ENCODE measurements around the gene BRDT.

BRDT gene

GRCh38 chr1:91949356-91949699 is at the start of gene BRDT:
BRDT (plus strand) TSS chr1:91949401; CDS start chr1:91962755, 13,354 bp downstream.
- Histone ChIP-seq H3K9ac (ENCODE audit: insufficient read length) (no peak within 1 kb of the TSS), H3K4me3 (no peak within 1 kb of the TSS), H3K27ac (no peak within 1 kb of the TSS), H3K9me3 (ENCODE audit: low read depth, low read length) (no peaks in the 10 kb centered on the region), H3K36me3 (ENCODE audit: insufficient read depth, low read length) (no peaks in the 10 kb centered on the region)
- TF ChIP-seq POLR2AphosphoS5 (IDR thresholded peaks at IDR 0.05; ENCODE audit: borderline replicate concordance, low read depth, low read length) (no peak), EZH2 (IDR thresholded peaks at IDR 0.05) (no peak), FOXP2 (optimal IDR thresholded peaks at IDR 0.05; ENCODE audit: control extremely low read depth, extremely low read length, insufficient read depth) (no peak)
- no peak for DNase-seq (ENCODE audit: low read depth, low spot score)

DNA sequence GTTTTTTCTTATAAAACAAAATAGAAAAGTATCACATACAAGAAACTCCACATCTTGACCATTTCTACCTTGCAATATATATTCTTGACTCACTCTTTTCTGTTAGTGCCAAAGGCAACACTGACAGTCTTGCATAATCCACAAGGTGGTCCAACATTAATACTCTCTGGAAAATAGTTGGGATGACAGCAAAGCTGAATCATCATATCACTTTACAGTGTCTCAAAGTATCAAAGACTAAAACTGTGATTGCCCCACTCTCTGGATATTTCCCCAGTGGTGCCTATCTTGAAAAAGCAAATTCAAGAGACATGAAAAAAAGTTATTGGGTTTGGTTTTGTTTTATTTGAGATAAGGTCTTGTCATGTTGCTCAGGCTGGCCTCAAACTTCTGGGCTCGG is 48.6 kb upstream of the BRDT start:
- Histone ChIP-seq H3K9ac (ENCODE audit: insufficient read length) (no peak overlapping the region), H3K27ac (no peak overlapping the region), H3K9me3 (ENCODE audit: low read depth, low read length) (no peaks in the 10 kb centered on the region), H3K4me3 (no peak overlapping the region), H3K36me3 (ENCODE audit: insufficient read depth, low read length) (no peaks in the 10 kb centered on the region)
- DNase-seq (ENCODE audit: low read depth, low spot score) = no peak
- TF ChIP-seq EZH2 (IDR thresholded peaks at IDR 0.05) (no peak), POLR2AphosphoS5 (IDR thresholded peaks at IDR 0.05; ENCODE audit: borderline replicate concordance, low read depth, low read length) (no peak), FOXP2 (optimal IDR thresholded peaks at IDR 0.05; ENCODE audit: control extremely low read depth, extremely low read length, insufficient read depth) (no peak)

GRCh38 chr1:91901231-91901630 is 48.0 kb upstream of the BRDT start:
- H3K27ac ChIP-seq = no peak overlapping the region

DNA sequence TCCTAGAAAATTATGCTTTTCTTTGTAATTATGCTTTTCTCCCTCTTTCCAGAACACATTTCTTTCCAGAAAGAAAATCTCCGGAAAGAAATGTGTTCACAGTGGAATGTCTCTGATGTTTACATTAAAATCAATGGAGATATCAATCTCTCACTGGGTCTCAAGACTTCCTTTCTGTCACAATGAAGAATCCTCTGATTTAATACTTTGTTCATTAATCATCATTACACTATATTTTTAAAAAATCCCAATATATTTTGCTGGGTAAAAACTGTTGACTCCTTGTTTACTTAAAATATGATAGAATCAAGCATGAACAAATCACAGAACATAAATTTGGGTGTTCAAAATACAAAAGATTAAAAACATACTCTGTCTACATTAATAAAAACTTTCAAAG is 36.9 kb upstream of the BRDT start:
- H3K9ac ChIP-seq (ENCODE audit: insufficient read length) = no peak overlapping the region
- TF ChIP-seq FOXP2 (optimal IDR thresholded peaks at IDR 0.05; ENCODE audit: control extremely low read depth, extremely low read length, insufficient read depth) (no peak), POLR2AphosphoS5 (IDR thresholded peaks at IDR 0.05; ENCODE audit: borderline replicate concordance, low read depth, low read length) (no peak), EZH2 (IDR thresholded peaks at IDR 0.05) (no peak)
- H3K9me3 ChIP-seq (ENCODE audit: low read depth, low read length) = no peaks in the 10 kb centered on the region
- no peak for DNase-seq (ENCODE audit: low read depth, low spot score)
- no peaks in the 10 kb centered on the region for H3K36me3 ChIP-seq (ENCODE audit: insufficient read depth, low read length)
- H3K27ac ChIP-seq = no peak overlapping the region
- H3K4me3 ChIP-seq = no peak overlapping the region

More at GRCh38 chr1:91901231-91901630, 48.0 kb upstream of the BRDT start:
- Histone ChIP-seq H3K36me3 (ENCODE audit: insufficient read depth, low read length) (no peaks in the 10 kb centered on the region), H3K9me3 (ENCODE audit: low read depth, low read length) (no peaks in the 10 kb centered on the region), H3K9ac (ENCODE audit: insufficient read length) (no peak overlapping the region), H3K4me3 (no peak overlapping the region)
- no peak for DNase-seq (ENCODE audit: low read depth, low spot score)
- TF ChIP-seq FOXP2 (optimal IDR thresholded peaks at IDR 0.05; ENCODE audit: control extremely low read depth, extremely low read length, insufficient read depth) (no peak), POLR2AphosphoS5 (IDR thresholded peaks at IDR 0.05; ENCODE audit: borderline replicate concordance, low read depth, low read length) (no peak), EZH2 (IDR thresholded peaks at IDR 0.05) (no peak)

GRCh38 chr1:91913018-91913417 is 36.2 kb upstream of the BRDT start:
- no peak for DNase-seq (ENCODE audit: low read depth, low spot score)
- Histone ChIP-seq H3K9me3 (ENCODE audit: low read depth, low read length) (no peaks in the 10 kb centered on the region), H3K4me3 (no peak overlapping the region), H3K36me3 (ENCODE audit: insufficient read depth, low read length) (no peaks in the 10 kb centered on the region), H3K9ac (ENCODE audit: insufficient read length) (no peak overlapping the region), H3K27ac (no peak overlapping the region)
- TF ChIP-seq EZH2 (IDR thresholded peaks at IDR 0.05) (no peak), POLR2AphosphoS5 (IDR thresholded peaks at IDR 0.05; ENCODE audit: borderline replicate concordance, low read depth, low read length) (no peak), FOXP2 (optimal IDR thresholded peaks at IDR 0.05; ENCODE audit: control extremely low read depth, extremely low read length, insufficient read depth) (no peak)

DNA sequence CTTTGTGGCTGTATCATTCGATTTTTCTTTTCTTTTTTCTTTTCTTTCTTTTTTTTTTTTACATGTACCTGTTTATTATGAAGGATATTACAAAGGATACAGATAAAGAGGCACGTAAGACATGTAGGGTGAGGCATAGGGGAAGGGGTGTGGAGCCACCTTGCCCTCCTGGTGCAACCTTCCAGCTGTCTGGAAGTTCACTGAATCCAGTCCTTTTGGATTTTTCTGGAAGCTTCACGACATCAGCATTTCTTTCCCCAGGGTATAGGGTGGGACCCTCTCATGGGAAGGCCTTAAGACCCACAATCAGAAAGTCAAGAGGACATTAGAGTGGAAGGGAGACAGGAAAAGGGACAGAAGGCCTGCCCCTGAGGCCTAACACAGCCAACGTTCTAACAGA is 33.2 kb upstream of the BRDT start:
- no peak overlapping the region for H3K4me3 ChIP-seq
- TF ChIP-seq FOXP2 (optimal IDR thresholded peaks at IDR 0.05; ENCODE audit: control extremely low read depth, extremely low read length, insufficient read depth) = no peak

GRCh38 chr1:91916811-91917460 is 32.3 kb upstream of the BRDT start:
- TF ChIP-seq FOXP2 (optimal IDR thresholded peaks at IDR 0.05; ENCODE audit: control extremely low read depth, extremely low read length, insufficient read depth) (no peak), EZH2 (IDR thresholded peaks at IDR 0.05) (no peak)
- H3K27ac ChIP-seq = no peak overlapping the region
- no peak for DNase-seq (ENCODE audit: low read depth, low spot score)
- no peaks in the 10 kb centered on the region for H3K36me3 ChIP-seq (ENCODE audit: insufficient read depth, low read length)
- no peak overlapping the region for H3K9ac ChIP-seq (ENCODE audit: insufficient read length)
- no peak overlapping the region for H3K4me3 ChIP-seq
- H3K9me3 ChIP-seq (ENCODE audit: low read depth, low read length) = no peaks in the 10 kb centered on the region

More for the DNA sequence above, 33.2 kb upstream of the BRDT start:
- Histone ChIP-seq H3K36me3 (ENCODE audit: insufficient read depth, low read length) (no peaks in the 10 kb centered on the region), H3K9me3 (ENCODE audit: low read depth, low read length) (no peaks in the 10 kb centered on the region), H3K9ac (ENCODE audit: insufficient read length) (no peak overlapping the region), H3K27ac (no peak overlapping the region)
- DNase-seq (ENCODE audit: low read depth, low spot score) = no peak

DNA sequence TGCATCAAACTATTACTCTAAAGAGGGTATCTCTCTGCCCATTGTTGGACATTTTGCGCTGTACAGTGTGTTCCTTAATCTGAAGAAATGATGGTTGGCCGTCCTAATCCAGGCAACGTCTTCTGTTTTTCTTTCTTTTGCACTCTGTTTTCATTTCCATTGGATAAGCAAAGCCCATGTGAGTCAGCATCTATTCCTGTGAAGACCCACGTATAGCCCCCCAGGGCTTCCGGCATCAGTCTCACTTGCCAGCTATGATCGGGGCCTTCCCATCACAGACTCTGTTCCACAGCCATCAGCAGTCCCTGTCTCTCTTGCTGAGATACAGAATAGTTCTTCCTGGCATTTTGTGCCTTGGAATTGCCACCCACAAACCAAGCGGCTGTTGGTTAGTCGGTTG is 29.2 kb upstream of the BRDT start:
- Histone ChIP-seq H3K4me3 (no peak overlapping the region), H3K9ac (ENCODE audit: insufficient read length) (no peak overlapping the region), H3K27ac (no peak overlapping the region), H3K9me3 (ENCODE audit: low read depth, low read length) (no peaks in the 10 kb centered on the region), H3K36me3 (ENCODE audit: insufficient read depth, low read length) (no peaks in the 10 kb centered on the region)
- no peak for TF ChIP-seq FOXP2 (optimal IDR thresholded peaks at IDR 0.05; ENCODE audit: control extremely low read depth, extremely low read length, insufficient read depth)
- TF ChIP-seq POLR2AphosphoS5 (IDR thresholded peaks at IDR 0.05; ENCODE audit: borderline replicate concordance, low read depth, low read length) = no peak
- TF ChIP-seq EZH2 (IDR thresholded peaks at IDR 0.05) = no peak
- DNase-seq (ENCODE audit: low read depth, low spot score) = no peak

GRCh38 chr1:91924146-91924545 is 25.1 kb upstream of the BRDT start:
- H3K27ac ChIP-seq = no peak overlapping the region
- TF ChIP-seq EZH2 (IDR thresholded peaks at IDR 0.05) = no peak
- no peak for TF ChIP-seq POLR2AphosphoS5 (IDR thresholded peaks at IDR 0.05; ENCODE audit: borderline replicate concordance, low read depth, low read length)
- TF ChIP-seq FOXP2 (optimal IDR thresholded peaks at IDR 0.05; ENCODE audit: control extremely low read depth, extremely low read length, insufficient read depth) = no peak
- H3K9ac ChIP-seq (ENCODE audit: insufficient read length) = no peak overlapping the region
- H3K4me3 ChIP-seq = no peak overlapping the region
- H3K9me3 ChIP-seq (ENCODE audit: low read depth, low read length) = no peaks in the 10 kb centered on the region
- H3K36me3 ChIP-seq (ENCODE audit: insufficient read depth, low read length) = no peaks in the 10 kb centered on the region
- no peak for DNase-seq (ENCODE audit: low read depth, low spot score)

Measured in SK-N-MC (cell line).